ENCODE results near the gene C10orf62. TPM values are rescaled to one million over a fixed set of nuclear protein-coding genes. Genes with fewer than 3 reads are reported as not detected.

Gene C10orf62
- total RNA-seq (2016; rRNA removed; fragmentation: Illumina TruSeq; extraction: Trizol) (0.28 and 1.6 TPM in 2 replicates), polyA plus RNA-seq (2011; rRNA removed) (0.61 and 0.74 TPM in 2 replicates), polyA minus RNA-seq (2011; rRNA and poly(A)+ RNA removed; ENCODE audit: low replicate concordance) (1.6 and 3.3 TPM in 2 replicates), Bru-seq, nascent RNA (percentile 63 among the genes with signal in this experiment), BruChase-seq, experiment 1, labeled RNA remaining after a 6-hour chase (percentile 38 among the genes with signal in this experiment), BruChase-seq, experiment 2, labeled RNA remaining after a 2-hour chase (percentile 53 among the genes with signal in this experiment)
- not detected in 2 replicates for total RNA-seq (2016; cell fraction: cytosol; rRNA removed; fragmentation: Illumina TruSeq; extraction: Trizol; ENCODE audit: low read depth)
- 0.42 and 1.9 TPM in 2 replicates for total RNA-seq (2016; cell fraction: insoluble cytoplasmic fraction; rRNA removed; fragmentation: Illumina TruSeq; extraction: Trizol)
- total RNA-seq (2016; cell fraction: membrane; rRNA removed; fragmentation: Illumina TruSeq; extraction: Trizol) = 0.15 TPM in 1 of 2 replicates, not detected in the other
- total RNA-seq (2016; cell fraction: nucleus; rRNA removed; fragmentation: Illumina TruSeq; extraction: Trizol) = 3.1 and 3.7 TPM in 2 replicates
- polyA plus RNA-seq (2011; cell fraction: cytosol; rRNA removed) = 0.08 and 0.21 TPM in 2 replicates
- polyA plus RNA-seq (2011; cell fraction: nucleus; rRNA removed) = 2.6 and 3.1 TPM in 2 replicates
- polyA plus RNA-seq (2012) = 0.21 and 0.27 TPM in 2 replicates
- 0.22 TPM in 1 of 2 replicates, not detected in the other for polyA plus RNA-seq (2016; cell fraction: cytosol; fragmentation: Illumina TruSeq; extraction: Trizol; ENCODE audit: low read depth)
- polyA plus RNA-seq (2016; cell fraction: insoluble cytoplasmic fraction; fragmentation: Illumina TruSeq; extraction: Trizol; ENCODE audit: low read depth) = 0.27 and 0.39 TPM in 2 replicates
- polyA plus RNA-seq (2016; cell fraction: membrane; fragmentation: Illumina TruSeq; extraction: Trizol; ENCODE audit: low read depth) = not detected in 2 replicates
- 1.4 and 1.5 TPM in 2 replicates for polyA plus RNA-seq (2016; cell fraction: nucleus; fragmentation: Illumina TruSeq; extraction: Trizol; ENCODE audit: insufficient read depth, low read depth)
- not detected in 2 replicates for polyA minus RNA-seq (2011; cell fraction: cytosol; rRNA and poly(A)+ RNA removed)
- polyA minus RNA-seq (2011; cell fraction: nucleus; rRNA and poly(A)+ RNA removed) = 5.2 and 5.8 TPM in 2 replicates
- long read RNA-seq, experiment 1 = 0 reads
- long read RNA-seq, experiment 2 = 0 reads

- Histone ChIP-seq H3K79me2 (ENCODE audit: insufficient read depth, low read length) (peaks cover 3% of the 10 kb centered on the region), H4K20me1 (ENCODE audit: insufficient read depth, low read length) (no peaks in the 10 kb centered on the region), H3K27me3 (ENCODE audit: control insufficient read depth in 1 of 2, insufficient read depth in 2 of 2, low read length in 2 of 2) (no peaks in the 10 kb centered on the region), H3K4me1 (ENCODE audit: insufficient read depth, low read length) (peaks cover 59% of the 10 kb centered on the region), H3K4me3 (replicated peaks in 1 of 3; ENCODE audit: insufficient read depth in 1 of 3, low read depth in 2 of 3, low read length in 3 of 3) (no peak within 1 kb of the TSS; a peak in 1 of 6 replicates), H3K36me3 (replicated peaks in 1 of 2; ENCODE audit: control insufficient read depth in 1 of 2, insufficient read depth in 2 of 2, low read length in 2 of 2) (no peaks in the 10 kb centered on the region; a peak in 1 of 5 replicates), H2AFZ (ENCODE audit: low read length) (no peak within 1 kb of the TSS), H3K9me3 (ENCODE audit: low read length) (no peaks in the 10 kb centered on the region), H3K27ac (ENCODE audit: extremely low read length, insufficient read depth, low read length) (peak within 1 kb of the TSS; percentile 46), H3K4me2 (ENCODE audit: low read depth, low read length) (peak within 1 kb of the TSS; percentile 39), H3K9ac (ENCODE audit: insufficient read depth, low read depth, low read length) (no peak within 1 kb of the TSS)
- in situ Hi-C loops (cut with HindIII; ENCODE audit: extremely low pct_ligation_motif_present, low pct_unique_long_range_greater_than_20kb) = no loop called here
- ChIA-PET CTCF (ENCODE audit: low intra/inter-chr PET ratio, low total read pairs) (no interaction called here), POLR2A (no interaction called here)
- intact Hi-C loops (cut with micrococcal nuclease; ENCODE audit: unreplicated experiment) = no loop called here
- ATAC-seq (no peak), DNase-seq (ENCODE audit: low spot score) (no peak), FAIRE-seq (no peak)
- BruUV-seq (replicated peaks) = no TSS peak
- no CpG with 5 or more reads among the region's 3 CpGs for WGBS (ENCODE audit: low lambda C conversion rate)
- no peak for TF ChIP-seq SOX6 (IDR thresholded peaks at IDR 0.05)
- no peak for TF ChIP-seq SOX6 (CRISPR knock-in tag; IDR thresholded peaks at IDR 0.05)
- no peak for TF ChIP-seq ZNF276 (CRISPR knock-in tag; IDR thresholded peaks at IDR 0.05; ENCODE audit: low read depth)
- TF ChIP-seq LBX2 (CRISPR knock-in tag; IDR thresholded peaks at IDR 0.05; ENCODE audit: borderline replicate concordance) = no peak
- TF ChIP-seq THAP7 (CRISPR knock-in tag; IDR thresholded peaks at IDR 0.05) = no peak
- no peak for TF ChIP-seq YY1 (IDR thresholded peaks at IDR 0.05; ENCODE audit: insufficient read depth, insufficient replicate concordance, low read depth, low read length)
- TF ChIP-seq ZNF552 (CRISPR knock-in tag; IDR thresholded peaks at IDR 0.05; ENCODE audit: borderline replicate concordance) = no peak
- TF ChIP-seq ZFX (CRISPR knock-in tag; IDR thresholded peaks at IDR 0.05; ENCODE audit: low read depth) = no peak
- TF ChIP-seq TAF1 (CRISPR knock-in tag; IDR thresholded peaks at IDR 0.05) = no peak
- TF ChIP-seq GLMP (CRISPR knock-in tag; IDR thresholded peaks at IDR 0.05; ENCODE audit: borderline replicate concordance) = no peak
- no peak for TF ChIP-seq ZNF180 (CRISPR knock-in tag; IDR thresholded peaks at IDR 0.05; ENCODE audit: borderline replicate concordance, low read depth)
- TF ChIP-seq PHF5A (CRISPR knock-in tag; IDR thresholded peaks at IDR 0.05; ENCODE audit: low read depth, unreplicated experiment) = no peak
- TF ChIP-seq SALL2 (CRISPR knock-in tag; IDR thresholded peaks at IDR 0.05) = no peak
- TF ChIP-seq TBX3 (IDR thresholded peaks at IDR 0.05; ENCODE audit: borderline replicate concordance) = no peak
- TF ChIP-seq MXD3 (CRISPR knock-in tag; IDR thresholded peaks at IDR 0.05) = no peak
- TF ChIP-seq FOXK1 (CRISPR knock-in tag; IDR thresholded peaks at IDR 0.05; ENCODE audit: borderline replicate concordance, low read depth) = no peak
Observed at GRCh38 chr10:97589479-97589878, at the start of gene C10orf62. Gene C10orf62, plus strand, starts transcription at chr10:97589721. Its CDS starts 177 bp downstream, at chr10:97589898.
